HG02763 (cell line): ENCODE results near the gene ATP8B4.
"Not testable (repeated sequence)": the region's sequence is repeated elsewhere in the genome, so short reads cannot be mapped to it uniquely, and the experiment has no call there.

ENCODE experiments used
- ATAC-seq: cut with Tn5 transposase; IDR thresholded peaks from one replicate; pipeline ENCODE4 v1.9.1; 2021; ENCODE audit warnings: mild to moderate bottlenecking, moderate library complexity; ENCODE audit not compliant: unreplicated experiment

Gene ATP8B4

GRCh38 chr15:50112488-50113186 is 6.4 kb downstream of the ATP8B4 start:
- no peak for ATAC-seq

- no peak for ATAC-seq
These were observed 8.7 kb downstream of the ATP8B4 start for GRCh38 chr15:50110285-50110684.

DNA sequence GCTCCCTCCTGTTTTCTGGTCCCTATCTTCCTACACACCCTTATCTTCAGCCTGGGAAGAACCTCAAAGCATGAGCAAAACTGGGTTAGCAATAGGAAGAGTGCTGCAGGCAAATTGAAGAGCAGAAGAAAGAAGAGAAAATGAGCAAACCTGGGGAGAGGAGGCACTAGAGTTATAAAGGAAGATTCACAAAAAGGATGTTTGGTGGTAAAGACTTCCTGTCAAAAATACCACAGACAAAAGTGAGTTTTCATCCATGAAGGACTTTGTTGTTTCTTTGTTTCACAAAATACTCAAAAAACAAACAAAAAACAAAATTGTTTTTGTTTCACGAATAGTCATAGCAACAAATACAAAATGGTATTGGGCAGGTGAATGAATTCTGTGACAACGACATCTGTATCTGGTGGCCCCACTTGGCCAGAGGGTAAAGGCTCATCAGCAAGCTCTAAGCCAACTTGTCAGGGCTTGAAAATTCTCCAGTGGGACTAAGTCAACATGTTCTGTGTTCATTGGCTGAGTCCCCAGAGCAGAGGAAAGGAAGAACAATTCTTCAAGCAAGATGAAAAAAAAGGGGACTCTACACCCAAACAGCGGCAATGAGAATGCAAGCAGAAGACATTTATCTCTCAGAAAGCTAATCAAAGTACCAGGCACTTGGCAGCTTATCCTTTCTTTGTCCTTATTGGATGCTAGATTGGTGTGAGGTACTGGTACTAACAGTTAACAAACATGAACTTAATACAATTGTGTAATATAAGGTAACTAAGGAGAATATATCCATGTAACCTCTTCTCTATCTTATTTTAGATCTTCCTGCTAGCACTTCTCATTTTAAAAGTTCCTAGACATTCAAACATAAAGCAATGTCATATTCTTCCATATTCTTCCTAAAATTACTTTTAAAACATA is 9.7 kb downstream of the ATP8B4 start:
- ATAC-seq, result no peak

DNA sequence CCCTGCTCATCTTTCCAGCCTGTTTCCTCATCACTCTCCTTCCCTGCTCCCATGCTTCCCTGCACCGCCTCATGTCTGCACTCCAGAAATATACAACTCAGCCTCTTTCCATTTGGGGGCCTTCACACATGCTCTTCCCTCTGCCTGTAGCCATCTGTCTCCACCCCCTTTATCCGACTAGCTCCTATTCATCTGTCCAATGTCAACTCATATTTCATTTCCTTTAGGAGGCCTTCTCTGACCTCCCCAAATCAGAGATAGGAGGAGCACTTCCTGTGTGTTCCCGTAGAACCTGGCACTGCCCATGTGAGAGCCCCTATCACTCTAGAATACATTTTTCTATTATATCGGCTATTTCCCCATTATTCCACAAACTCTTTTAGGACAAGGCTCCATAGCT is 10.6 kb downstream of the ATP8B4 start:
- ATAC-seq, result no peak

DNA sequence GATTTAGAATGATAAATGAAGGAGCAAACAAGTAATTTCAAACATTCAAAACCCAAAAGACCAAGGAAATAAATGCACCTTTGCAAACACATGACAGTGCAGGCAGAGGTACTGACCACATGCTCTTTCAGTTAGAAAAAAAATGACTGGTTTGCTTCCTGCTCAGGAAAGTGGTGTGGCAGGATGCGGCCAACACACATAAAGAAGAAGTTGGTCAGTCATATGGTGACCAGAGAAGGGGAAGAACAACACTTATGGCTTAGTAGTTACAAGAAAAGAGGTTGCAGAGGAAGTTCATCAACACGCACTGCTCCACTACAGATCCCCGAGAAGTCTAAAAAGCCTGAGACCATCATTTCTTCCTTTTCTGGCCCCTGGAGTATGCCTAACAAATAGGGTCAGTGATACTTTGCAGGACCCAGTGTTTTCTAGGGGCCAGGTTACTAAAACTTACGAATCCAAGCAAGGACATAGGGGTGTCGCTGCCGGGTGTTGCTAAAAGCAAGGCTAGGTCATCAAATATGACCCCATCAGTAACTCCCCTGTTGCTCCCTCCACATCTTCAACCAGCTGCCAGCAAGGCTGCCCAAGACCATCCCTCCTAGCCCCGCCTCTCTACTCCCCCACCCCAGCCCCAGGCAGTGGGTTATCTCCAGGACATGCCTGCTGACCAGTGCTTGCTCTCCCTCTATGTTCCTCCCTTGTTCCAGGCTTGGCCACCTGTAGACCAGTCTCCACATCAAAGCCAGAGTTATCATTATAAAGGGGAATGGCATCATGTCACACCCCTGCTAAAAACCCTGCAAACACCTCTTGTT is 11.2 kb downstream of the ATP8B4 start:
- peak; percentile 93 for ATAC-seq

GRCh38 chr15:50107157-50107556 is 11.9 kb downstream of the ATP8B4 start:
- ATAC-seq, result no peak

DNA sequence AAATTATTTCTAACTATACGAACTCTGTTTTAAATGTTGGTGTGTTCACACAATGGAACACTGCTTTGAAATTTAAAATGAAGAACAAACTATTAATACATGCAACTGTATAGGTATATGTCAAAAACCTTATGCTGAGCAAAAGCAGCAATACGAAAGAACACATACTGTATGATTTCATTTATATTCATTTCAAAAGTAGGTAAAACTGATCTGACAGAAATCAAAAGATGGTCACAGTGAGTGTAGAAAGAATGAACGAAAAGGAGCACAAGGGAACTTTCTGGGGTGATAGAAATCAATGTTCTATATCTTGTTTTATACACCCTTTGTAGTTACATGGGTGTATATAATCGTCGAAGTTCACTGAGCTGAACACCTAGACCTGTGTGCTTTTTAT is 12.6 kb downstream of the ATP8B4 start:
- ATAC-seq, result no peak

DNA sequence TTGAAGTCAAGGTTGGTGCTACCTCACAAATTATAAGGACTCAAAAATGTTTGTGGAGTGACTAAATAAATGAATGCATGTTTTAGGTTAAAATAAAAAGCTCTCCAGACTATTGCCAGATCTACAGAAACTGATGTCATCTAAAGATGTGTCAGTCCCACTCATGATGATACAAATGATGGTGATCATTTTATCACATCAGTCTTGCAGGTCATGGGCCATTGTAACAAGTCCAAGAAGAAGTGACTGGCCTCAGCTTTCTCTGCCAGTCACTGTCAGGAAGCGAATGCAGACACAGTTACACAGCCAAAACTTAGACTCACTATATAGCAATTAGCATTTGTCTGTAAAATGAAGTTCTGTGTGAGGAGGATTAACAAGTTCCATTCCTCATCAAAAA is 18.5 kb downstream of the ATP8B4 start:
- ATAC-seq, result no peak

DNA sequence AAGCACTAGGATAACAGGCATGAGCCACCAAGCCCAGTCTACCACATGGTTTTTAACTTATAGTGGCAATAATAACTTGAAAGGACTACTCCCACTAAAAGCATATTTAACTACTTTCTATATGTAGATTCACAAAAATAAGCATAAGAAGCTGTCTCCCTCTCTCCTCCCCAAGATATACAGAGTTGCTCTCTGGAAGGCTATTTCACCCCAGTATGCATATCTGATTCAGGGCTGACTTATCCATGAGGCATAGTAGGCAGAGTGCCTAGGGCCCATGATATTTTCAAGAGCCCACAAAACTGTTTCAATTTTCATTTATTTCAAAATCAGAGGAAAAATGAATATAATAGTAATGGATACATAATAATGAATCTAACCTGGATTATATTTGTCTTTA is 20.5 kb downstream of the ATP8B4 start:
- no peak for ATAC-seq

DNA sequence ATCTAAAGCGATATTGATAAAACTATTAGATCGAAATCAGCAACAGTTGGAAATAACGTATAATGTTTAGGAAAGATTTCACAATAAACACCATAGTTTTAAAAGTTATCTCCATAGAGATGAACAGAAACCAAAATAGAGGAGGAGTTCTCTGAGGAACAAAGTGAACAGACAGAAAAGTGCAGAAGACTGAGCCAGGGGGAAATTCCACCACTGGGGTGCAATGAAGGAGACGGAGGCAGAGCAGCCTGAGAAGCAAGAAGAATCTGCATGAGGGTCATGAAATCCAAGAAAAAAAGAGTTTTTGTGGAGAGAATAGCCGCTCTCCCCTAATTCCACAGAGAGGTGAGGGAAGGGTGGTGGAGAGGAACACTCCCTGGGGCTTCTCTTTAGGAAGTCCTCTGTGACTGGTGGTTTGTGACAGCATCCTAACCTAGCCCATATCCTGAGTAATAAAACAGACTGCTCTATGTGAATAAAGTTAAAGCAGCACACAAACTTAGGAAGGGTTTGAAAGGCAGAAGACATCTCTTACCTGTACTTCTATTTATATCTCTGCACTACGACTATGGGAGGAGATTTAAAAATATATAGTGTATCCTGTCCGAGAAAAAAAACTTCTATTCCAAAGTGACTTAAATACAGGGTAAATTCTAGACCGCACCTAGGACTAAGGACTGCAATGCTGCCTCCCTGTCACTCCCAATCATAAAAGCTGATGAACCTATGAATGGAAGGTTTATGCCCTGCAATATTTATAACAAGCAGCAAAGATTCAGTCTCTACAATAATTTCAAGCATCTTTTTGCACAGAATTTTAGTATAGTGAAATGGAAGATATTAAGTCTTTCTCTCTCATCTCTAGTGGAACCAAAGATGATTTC is 22.9 kb downstream of the ATP8B4 start:
- ATAC-seq, result no peak

DNA sequence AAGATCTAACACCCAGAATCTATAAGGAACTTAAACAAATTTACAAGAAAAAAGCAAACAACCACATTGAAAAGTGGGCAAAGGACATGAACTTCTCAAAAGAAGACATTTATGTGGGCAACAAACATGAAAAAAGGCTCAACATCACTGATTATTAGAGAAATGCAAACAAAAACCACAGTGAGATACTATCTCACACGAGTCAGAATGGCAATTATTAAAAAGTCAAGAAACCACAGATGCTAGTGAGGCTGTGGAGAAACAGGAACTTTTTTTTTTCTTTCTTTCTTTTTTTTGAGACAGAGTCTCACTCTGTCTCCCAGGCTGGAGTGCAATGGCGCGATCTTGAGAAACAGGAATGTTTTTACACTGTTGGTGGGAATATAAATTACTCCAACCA is 29.6 kb downstream of the ATP8B4 start:
- ATAC-seq, result not testable (repeated sequence)

DNA sequence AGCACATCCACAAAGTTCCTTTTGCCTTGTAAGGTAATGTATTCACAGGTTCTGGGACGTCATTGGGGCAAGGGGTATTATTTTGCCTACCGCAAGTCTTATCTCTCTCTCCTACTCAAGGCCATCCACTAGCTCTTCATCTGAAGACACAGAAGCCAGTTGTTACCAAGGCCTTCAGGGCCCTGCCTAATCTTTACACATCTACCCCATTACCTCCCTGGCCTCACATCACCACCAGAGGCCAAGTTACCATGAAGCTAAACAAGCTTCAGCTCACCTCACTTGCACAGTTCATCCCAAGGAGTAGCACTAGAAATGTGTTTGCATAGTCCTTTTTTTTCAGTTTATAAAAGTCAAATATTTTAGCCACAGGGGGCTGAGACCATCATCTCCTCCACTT is 34.1 kb downstream of the ATP8B4 start:
- ATAC-seq, result no peak

DNA sequence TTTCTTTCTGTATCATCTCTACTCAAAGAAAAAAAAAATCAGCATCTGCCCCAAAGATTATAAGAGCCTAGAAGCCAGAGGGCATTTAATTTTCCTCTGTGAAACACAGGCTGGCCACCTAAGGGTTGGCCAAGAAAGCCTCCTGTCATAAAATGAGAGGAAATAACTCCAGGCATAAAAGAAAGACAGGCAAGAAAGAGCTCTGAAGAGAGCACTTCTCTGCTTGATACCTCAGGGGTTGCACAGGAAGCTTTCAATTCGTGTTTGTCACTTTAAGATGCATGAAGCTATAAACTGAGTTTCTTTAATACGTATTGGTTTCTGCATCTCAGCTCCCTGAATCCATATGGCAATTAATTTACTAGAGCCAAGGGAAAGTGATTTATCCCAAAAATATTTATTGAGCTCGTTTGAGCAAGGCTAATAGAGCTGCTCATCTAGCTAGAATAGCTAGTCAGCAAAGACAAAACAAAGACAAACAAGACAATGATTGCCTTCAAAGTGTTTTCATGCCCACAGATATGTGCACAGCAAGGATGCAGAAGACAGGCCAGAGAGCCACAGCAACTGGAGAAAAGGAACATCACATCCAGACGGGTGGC is 35.5 kb downstream of the ATP8B4 start:
- ATAC-seq, result no peak

GRCh38 chr15:50082066-50082465 is 37.0 kb downstream of the ATP8B4 start:
- ATAC-seq, result no peak

- ATAC-seq, result no peak
These were observed 41.4 kb downstream of the ATP8B4 start for GRCh38 chr15:50077651-50078050.

DNA sequence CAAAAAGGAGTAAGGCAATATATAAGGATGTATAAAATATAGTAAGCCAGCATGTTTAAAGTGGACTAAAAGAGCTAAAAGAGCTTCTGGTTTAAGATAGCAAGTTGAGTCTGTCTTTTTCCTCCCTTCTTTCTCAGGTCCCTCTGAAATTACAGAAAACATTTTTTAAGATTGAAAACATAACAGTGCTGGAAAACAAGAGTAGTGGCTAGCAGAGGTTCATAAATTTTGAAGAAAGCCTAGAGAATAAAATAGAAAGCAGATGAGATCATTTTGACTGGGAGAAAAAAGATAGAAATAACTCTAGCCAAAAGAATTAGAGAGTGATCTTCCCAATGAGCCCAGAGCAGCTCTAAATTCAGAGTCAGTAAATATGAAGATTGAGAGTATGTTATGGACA is 41.9 kb downstream of the ATP8B4 start:
- ATAC-seq, result no peak

- no peak for ATAC-seq
These were observed 43.7 kb downstream of the ATP8B4 start for GRCh38 chr15:50075319-50075718.

- no peak for ATAC-seq
These were observed 47.3 kb downstream of the ATP8B4 start for GRCh38 chr15:50071551-50072258.

DNA sequence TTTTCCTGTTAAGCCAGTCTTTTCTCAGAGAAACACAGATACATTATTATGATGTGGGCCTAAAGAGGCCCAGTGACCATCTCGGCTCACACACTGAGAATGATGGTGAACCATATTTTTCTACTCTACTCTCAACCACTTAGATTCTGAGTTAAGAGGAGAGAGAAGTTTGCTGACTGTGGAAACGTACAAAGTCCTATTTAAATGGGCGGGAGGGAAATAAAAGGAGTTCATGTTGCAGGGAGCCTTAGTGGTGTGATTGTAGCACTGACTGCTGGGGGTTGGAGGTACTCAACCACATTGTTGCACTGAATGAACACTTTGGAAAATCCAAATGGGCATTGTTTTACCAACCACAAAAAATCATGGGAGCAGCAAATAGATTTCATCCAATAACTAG is 51.0 kb downstream of the ATP8B4 start:
- no peak for ATAC-seq
